ENCODE results near the gene CCDC158. TPM values are rescaled to one million over a fixed set of nuclear protein-coding genes. Genes with fewer than 3 reads are reported as not detected.
"Not testable (repeated sequence)": the region's sequence is repeated elsewhere in the genome, so short reads cannot be mapped to it uniquely, and the experiment has no call there.

Gene CCDC158
- total and polyA plus RNA-seq, 7 donors = 0.17 to 0.32 (median 0.17) TPM; not detected in 4

- ATAC-seq = no peak
- DNase-seq = no peak
- Histone ChIP-seq H3K4me1 (peaks cover 6% of the 10 kb centered on the region), H3K27me3 (ENCODE audit: insufficient read depth in 3 of 3, low read length in 2 of 3) (no peaks in the 10 kb centered on the region), H3K4me3 (no peak overlapping the region), H3K9me3 (no peaks in the 10 kb centered on the region), H3K27ac (no peak overlapping the region), H3K36me3 (ENCODE audit: insufficient read depth in 1 of 2, low read depth in 1 of 2) (no peaks in the 10 kb centered on the region)
- TF ChIP-seq CTCF (IDR thresholded peaks at IDR 0.05) = no peak
- intact Hi-C loops (cut with DNase I) = loop anchor here in 1 of 2 donors (10.0 kb wide), 2 partner anchors 111 to 241 kb away; no protein-coding TSS in a partner anchor
- WGBS, 3 donors = 57 to 74% (median 60%) methylated on average over 2 of the region's 2 CpGs
These were observed 5.3 kb upstream of the CCDC158 start for GRCh38 chr4:76426272-76426671.

- not testable (repeated sequence) for H3K4me3 ChIP-seq; DNase-seq; H3K9me3 ChIP-seq; H3K27ac ChIP-seq; H3K36me3 ChIP-seq (ENCODE audit: insufficient read depth in 1 of 2, low read depth in 1 of 2); ATAC-seq; H3K4me1 ChIP-seq
- H3K27me3 ChIP-seq (ENCODE audit: insufficient read depth in 3 of 3, low read length in 2 of 3) = peaks cover 0 to 11% (median 0%) of the 10 kb centered on the region in 3 donors
- intact Hi-C loops (cut with DNase I) = loop anchor here in 1 of 2 donors (10.0 kb wide), 2 partner anchors 108 to 238 kb away; no protein-coding TSS in a partner anchor
- WGBS, 3 donors = 96 to 97% (median 96%) methylated on average over 21 to 24 of the region's 27 CpGs
These were observed 2.2 kb upstream of the CCDC158 start for GRCh38 chr4:76423159-76423558.

- no peak overlapping the region for H3K27ac ChIP-seq
- H3K27me3 ChIP-seq (ENCODE audit: insufficient read depth in 3 of 3, low read length in 2 of 3) = peaks cover 0 to 11% (median 0%) of the 10 kb centered on the region in 3 donors
- no peaks in the 10 kb centered on the region for H3K36me3 ChIP-seq (ENCODE audit: insufficient read depth in 1 of 2, low read depth in 1 of 2)
- 56 to 75% (median 69%) methylated on average over 18 of the region's 18 CpGs for WGBS, 3 donors
- peak overlapping the region; percentile 75 for H3K4me3 ChIP-seq
- no peaks in the 10 kb centered on the region for H3K9me3 ChIP-seq
- TF ChIP-seq CTCF (IDR thresholded peaks at IDR 0.05) = no peak
- ATAC-seq (peak in 1 of 4 donors; percentile 32), DNase-seq (no peak)
- intact Hi-C loops (cut with DNase I) = loop anchor here in 1 of 2 donors (10.0 kb wide), 2 partner anchors 105 to 235 kb away; no protein-coding TSS in a partner anchor
- H3K4me1 ChIP-seq = no peaks in the 10 kb centered on the region
These were observed 666 bp downstream of the CCDC158 start for GRCh38 chr4:76420188-76420761.

GRCh38 chr4:76410636-76411035 lies 10.3 kb downstream of the CCDC158 start:
- no peaks in the 10 kb centered on the region for H3K4me1 ChIP-seq
- intact Hi-C loops (cut with DNase I) = no loop called here
- TF ChIP-seq CTCF (IDR thresholded peaks at IDR 0.05) = no peak
- H3K36me3 ChIP-seq (ENCODE audit: insufficient read depth in 1 of 2, low read depth in 1 of 2) = no peaks in the 10 kb centered on the region
- ATAC-seq (no peak), DNase-seq (no peak)
- H3K9me3 ChIP-seq = no peaks in the 10 kb centered on the region
- H3K4me3 ChIP-seq = no peak overlapping the region
- WGBS, 3 donors = 87 to 95% (median 91%) methylated on average over 3 of the region's 3 CpGs
- H3K27ac ChIP-seq = no peak overlapping the region
- H3K27me3 ChIP-seq (ENCODE audit: insufficient read depth in 3 of 3, low read length in 2 of 3) = no peaks in the 10 kb centered on the region

GRCh38 chr4:76407440-76408119 lies 13.4 kb downstream of the CCDC158 start:
- Histone ChIP-seq H3K9me3 (no peaks in the 10 kb centered on the region), H3K4me3 (no peak overlapping the region), H3K27ac (no peak overlapping the region), H3K36me3 (ENCODE audit: insufficient read depth in 1 of 2, low read depth in 1 of 2) (no peaks in the 10 kb centered on the region), H3K4me1 (no peaks in the 10 kb centered on the region), H3K27me3 (ENCODE audit: insufficient read depth in 3 of 3, low read length in 2 of 3) (no peaks in the 10 kb centered on the region)
- ATAC-seq = no peak
- DNase-seq = no peak
- WGBS, 3 donors = 63 to 77% (median 72%) methylated on average over 5 of the region's 5 CpGs
- intact Hi-C loops (cut with DNase I) = no loop called here
- no peak for TF ChIP-seq CTCF (IDR thresholded peaks at IDR 0.05)

Data from psoas muscle (tissue), 8 donors.